NCI-H2107 treated with DMSO at 0.1 percent for 48 hours (cell line): Measurements from ENCODE around the gene WDR27.
"Not testable (repeated sequence)": the region's sequence is repeated elsewhere in the genome, so short reads cannot be mapped to it uniquely, and the experiment has no call there.

Source experiments
- DNase-seq: peaks from one replicate; lab custom pipeline; 2025; ENCODE audit not compliant: unreplicated experiment; lab: John Stamatoyannopoulos, UW

Gene WDR27

GRCh38 chr6:169710009-169710408 is 8.2 kb upstream of the WDR27 start:
- no peak for DNase-seq

- no peak for DNase-seq
Measured at GRCh38 chr6:169709293-169709692, 7.5 kb upstream of the WDR27 start.

- DNase-seq: no peak
Measured at GRCh38 chr6:169707772-169708171, 5.9 kb upstream of the WDR27 start.

GRCh38 chr6:169702840-169703246 is 1.0 kb upstream of the WDR27 start:
- DNase-seq: no peak

GRCh38 chr6:169701311-169701953 is 397 bp downstream of the WDR27 start:
- DNase-seq: no peak

- no peak for DNase-seq
Measured at GRCh38 chr6:169700296-169700695, 1.5 kb downstream of the WDR27 start.

GRCh38 chr6:169697115-169697514 is 4.7 kb downstream of the WDR27 start:
- not testable (repeated sequence) for DNase-seq

GRCh38 chr6:169695131-169695530 is 6.7 kb downstream of the WDR27 start:
- no peak for DNase-seq

GRCh38 chr6:169692516-169692915 is 9.3 kb downstream of the WDR27 start:
- no peak for DNase-seq

- no peak for DNase-seq
Measured at GRCh38 chr6:169691260-169691659, 10.6 kb downstream of the WDR27 start.

GRCh38 chr6:169689287-169689686 is 12.5 kb downstream of the WDR27 start:
- no peak for DNase-seq

- DNase-seq: no peak
Measured at GRCh38 chr6:169685860-169686259, 16.0 kb downstream of the WDR27 start.

- no peak for DNase-seq
Measured at GRCh38 chr6:169684056-169684455, 17.8 kb downstream of the WDR27 start.

GRCh38 chr6:169678342-169678741 is 23.5 kb downstream of the WDR27 start:
- no peak for DNase-seq

- DNase-seq: no peak
Measured at GRCh38 chr6:169677096-169677495, 24.7 kb downstream of the WDR27 start.

- DNase-seq: no peak
Measured at GRCh38 chr6:169675011-169675410, 26.8 kb downstream of the WDR27 start.

GRCh38 chr6:169671563-169671962 is 30.3 kb downstream of the WDR27 start:
- no peak for DNase-seq

GRCh38 chr6:169669889-169670288 is 31.9 kb downstream of the WDR27 start:
- DNase-seq: no peak

- no peak for DNase-seq
Measured at GRCh38 chr6:169669147-169669546, 32.7 kb downstream of the WDR27 start.

GRCh38 chr6:169668203-169668847 is 33.5 kb downstream of the WDR27 start:
- no peak for DNase-seq

- no peak for DNase-seq
Measured at GRCh38 chr6:169667716-169668115, 34.1 kb downstream of the WDR27 start.

- no peak for DNase-seq
Measured at GRCh38 chr6:169666441-169666840, 35.4 kb downstream of the WDR27 start.

- peak; percentile 85 for DNase-seq
Measured at GRCh38 chr6:169665289-169665688, 36.5 kb downstream of the WDR27 start.
